ENCODE results near the gene DVL2. TPM values are rescaled to one million over a fixed set of nuclear protein-coding genes. Genes with fewer than 3 reads are reported as not detected.

Gene DVL2
- total RNA-seq, 1 experiment from 2014 or later, result 67.3 TPM

DNA sequence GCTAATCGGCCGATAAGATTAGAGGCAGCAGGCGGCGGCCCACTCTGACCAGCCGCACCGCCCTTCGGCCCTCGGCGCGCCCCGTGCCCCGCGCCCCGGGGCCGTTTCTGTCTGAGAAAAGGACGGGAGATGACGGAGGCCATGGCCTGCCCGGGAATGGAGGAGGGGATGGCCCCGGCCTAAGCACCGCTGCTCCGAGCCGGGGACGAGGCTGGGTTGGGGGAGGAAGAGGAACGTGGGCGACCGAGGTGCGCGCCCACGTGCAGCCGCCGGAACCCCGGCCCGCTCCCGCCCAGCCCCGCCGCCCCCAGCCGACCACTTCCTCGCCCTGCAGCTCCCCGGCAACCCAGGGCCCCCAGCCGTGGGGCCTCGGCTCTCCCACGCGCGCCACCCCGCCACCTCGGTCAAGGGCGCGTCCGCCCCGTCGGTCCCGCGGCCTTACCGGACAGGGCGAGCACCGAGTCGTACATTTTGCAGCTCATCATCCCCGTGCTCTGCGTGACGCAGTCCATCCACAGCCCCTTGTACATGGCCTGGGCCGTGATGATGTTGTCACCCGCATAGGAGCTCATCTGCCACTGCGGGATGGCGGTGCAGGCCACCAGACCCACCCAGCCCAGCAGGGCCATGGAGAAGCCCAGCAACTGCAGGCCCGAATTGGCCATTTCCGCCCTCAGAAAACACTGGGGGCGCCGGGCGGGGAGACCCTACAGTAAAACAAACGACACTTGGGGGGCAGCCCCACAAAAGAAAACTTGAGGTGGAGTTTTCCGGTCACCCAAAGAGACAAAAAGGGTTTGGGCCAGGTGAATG, 27.3 kb upstream of the DVL2 start:
- Mint-ChIP-seq H3K36me3 (peaks cover 9% of the 10 kb centered on the region), H3K9me3 (no peaks in the 10 kb centered on the region), H3K27ac (peak overlapping the region; percentile 99), H3K4me3 (peak overlapping the region; percentile 98), H3K4me1 (peaks cover 23% of the 10 kb centered on the region), H3K27me3 (ENCODE audit: low read depth) (no peaks in the 10 kb centered on the region)
- CTCF ChIA-PET, result interaction anchor here (1.1 to 1.4 kb wide), 2 partner anchors 13 to 19 kb away, joined by 3 to 4 read pairs; no protein-coding TSS in a partner anchor
- peak; percentile 27 for DNase-seq (ENCODE audit: low spot score)
- no peak for ATAC-seq
- POLR2A ChIA-PET, result interaction anchor here (1.0 kb wide), 2 partner anchors 10 to 19 kb away, joined by 5 to 6 read pairs; partner anchors contain the start of genes CTDNEP1 and GABARAP
- peak; percentile 66; the same call in 1 of the 2 replicates for TF ChIP-seq NFATC4 (CRISPR knock-in tag; IDR thresholded peaks at IDR 0.05)
- no peak for TF ChIP-seq MYBL2 (CRISPR knock-in tag; IDR thresholded peaks at IDR 0.05)
- TF ChIP-seq, protein P1, sequence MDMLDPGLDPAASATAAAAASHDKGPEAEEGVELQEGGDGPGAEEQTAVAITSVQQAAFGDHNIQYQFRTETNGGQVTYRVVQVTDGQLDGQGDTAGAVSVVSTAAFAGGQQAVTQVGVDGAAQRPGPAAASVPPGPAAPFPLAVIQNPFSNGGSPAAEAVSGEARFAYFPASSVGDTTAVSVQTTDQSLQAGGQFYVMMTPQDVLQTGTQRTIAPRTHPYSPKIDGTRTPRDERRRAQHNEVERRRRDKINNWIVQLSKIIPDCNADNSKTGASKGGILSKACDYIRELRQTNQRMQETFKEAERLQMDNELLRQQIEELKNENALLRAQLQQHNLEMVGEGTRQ (CRISPR knock-in tag; IDR thresholded peaks at IDR 0.05), result peak; percentile 5; the same call in 1 of the 2 replicates
- TF ChIP-seq, protein P2, sequence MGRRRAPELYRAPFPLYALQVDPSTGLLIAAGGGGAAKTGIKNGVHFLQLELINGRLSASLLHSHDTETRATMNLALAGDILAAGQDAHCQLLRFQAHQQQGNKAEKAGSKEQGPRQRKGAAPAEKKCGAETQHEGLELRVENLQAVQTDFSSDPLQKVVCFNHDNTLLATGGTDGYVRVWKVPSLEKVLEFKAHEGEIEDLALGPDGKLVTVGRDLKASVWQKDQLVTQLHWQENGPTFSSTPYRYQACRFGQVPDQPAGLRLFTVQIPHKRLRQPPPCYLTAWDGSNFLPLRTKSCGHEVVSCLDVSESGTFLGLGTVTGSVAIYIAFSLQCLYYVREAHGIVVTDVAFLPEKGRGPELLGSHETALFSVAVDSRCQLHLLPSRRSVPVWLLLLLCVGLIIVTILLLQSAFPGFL (CRISPR knock-in tag; IDR thresholded peaks at IDR 0.05; ENCODE audit: borderline replicate concordance), result no peak
- TF ChIP-seq IRF2 (CRISPR knock-in tag; IDR thresholded peaks at IDR 0.05; ENCODE audit: borderline replicate concordance, low read depth), result 0 out of 2 replicates have a peak, but pooled peaks have one; percentile 52
- TF ChIP-seq GRHL2 (CRISPR knock-in tag; IDR thresholded peaks at IDR 0.05; ENCODE audit: insufficient replicate concordance, severe bottlenecking), result no peak
- TF ChIP-seq, protein P3, sequence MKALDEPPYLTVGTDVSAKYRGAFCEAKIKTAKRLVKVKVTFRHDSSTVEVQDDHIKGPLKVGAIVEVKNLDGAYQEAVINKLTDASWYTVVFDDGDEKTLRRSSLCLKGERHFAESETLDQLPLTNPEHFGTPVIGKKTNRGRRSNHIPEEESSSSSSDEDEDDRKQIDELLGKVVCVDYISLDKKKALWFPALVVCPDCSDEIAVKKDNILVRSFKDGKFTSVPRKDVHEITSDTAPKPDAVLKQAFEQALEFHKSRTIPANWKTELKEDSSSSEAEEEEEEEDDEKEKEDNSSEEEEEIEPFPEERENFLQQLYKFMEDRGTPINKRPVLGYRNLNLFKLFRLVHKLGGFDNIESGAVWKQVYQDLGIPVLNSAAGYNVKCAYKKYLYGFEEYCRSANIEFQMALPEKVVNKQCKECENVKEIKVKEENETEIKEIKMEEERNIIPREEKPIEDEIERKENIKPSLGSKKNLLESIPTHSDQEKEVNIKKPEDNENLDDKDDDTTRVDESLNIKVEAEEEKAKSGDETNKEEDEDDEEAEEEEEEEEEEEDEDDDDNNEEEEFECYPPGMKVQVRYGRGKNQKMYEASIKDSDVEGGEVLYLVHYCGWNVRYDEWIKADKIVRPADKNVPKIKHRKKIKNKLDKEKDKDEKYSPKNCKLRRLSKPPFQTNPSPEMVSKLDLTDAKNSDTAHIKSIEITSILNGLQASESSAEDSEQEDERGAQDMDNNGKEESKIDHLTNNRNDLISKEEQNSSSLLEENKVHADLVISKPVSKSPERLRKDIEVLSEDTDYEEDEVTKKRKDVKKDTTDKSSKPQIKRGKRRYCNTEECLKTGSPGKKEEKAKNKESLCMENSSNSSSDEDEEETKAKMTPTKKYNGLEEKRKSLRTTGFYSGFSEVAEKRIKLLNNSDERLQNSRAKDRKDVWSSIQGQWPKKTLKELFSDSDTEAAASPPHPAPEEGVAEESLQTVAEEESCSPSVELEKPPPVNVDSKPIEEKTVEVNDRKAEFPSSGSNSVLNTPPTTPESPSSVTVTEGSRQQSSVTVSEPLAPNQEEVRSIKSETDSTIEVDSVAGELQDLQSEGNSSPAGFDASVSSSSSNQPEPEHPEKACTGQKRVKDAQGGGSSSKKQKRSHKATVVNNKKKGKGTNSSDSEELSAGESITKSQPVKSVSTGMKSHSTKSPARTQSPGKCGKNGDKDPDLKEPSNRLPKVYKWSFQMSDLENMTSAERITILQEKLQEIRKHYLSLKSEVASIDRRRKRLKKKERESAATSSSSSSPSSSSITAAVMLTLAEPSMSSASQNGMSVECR (CRISPR knock-in tag; IDR thresholded peaks at IDR 0.05; ENCODE audit: borderline replicate concordance), result peak; percentile 79
- TF ChIP-seq ZNF671 (CRISPR knock-in tag; IDR thresholded peaks at IDR 0.05), result 0 out of 2 replicates have a peak, but pooled peaks have one; percentile 42
- TF ChIP-seq, protein P4, sequence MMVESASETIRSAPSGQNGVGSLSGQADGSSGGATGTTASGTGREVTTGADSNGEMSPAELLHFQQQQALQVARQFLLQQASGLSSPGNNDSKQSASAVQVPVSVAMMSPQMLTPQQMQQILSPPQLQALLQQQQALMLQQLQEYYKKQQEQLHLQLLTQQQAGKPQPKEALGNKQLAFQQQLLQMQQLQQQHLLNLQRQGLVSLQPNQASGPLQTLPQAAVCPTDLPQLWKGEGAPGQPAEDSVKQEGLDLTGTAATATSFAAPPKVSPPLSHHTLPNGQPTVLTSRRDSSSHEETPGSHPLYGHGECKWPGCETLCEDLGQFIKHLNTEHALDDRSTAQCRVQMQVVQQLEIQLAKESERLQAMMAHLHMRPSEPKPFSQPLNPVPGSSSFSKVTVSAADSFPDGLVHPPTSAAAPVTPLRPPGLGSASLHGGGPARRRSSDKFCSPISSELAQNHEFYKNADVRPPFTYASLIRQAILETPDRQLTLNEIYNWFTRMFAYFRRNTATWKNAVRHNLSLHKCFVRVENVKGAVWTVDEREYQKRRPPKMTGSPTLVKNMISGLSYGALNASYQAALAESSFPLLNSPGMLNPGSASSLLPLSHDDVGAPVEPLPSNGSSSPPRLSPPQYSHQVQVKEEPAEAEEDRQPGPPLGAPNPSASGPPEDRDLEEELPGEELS (CRISPR knock-in tag; IDR thresholded peaks at IDR 0.05), result peak; percentile 53; the same call in 1 of the 2 replicates
- TF ChIP-seq, protein P5, sequence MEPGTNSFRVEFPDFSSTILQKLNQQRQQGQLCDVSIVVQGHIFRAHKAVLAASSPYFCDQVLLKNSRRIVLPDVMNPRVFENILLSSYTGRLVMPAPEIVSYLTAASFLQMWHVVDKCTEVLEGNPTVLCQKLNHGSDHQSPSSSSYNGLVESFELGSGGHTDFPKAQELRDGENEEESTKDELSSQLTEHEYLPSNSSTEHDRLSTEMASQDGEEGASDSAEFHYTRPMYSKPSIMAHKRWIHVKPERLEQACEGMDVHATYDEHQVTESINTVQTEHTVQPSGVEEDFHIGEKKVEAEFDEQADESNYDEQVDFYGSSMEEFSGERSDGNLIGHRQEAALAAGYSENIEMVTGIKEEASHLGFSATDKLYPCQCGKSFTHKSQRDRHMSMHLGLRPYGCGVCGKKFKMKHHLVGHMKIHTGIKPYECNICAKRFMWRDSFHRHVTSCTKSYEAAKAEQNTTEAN (CRISPR knock-in tag; IDR thresholded peaks at IDR 0.05), result no peak
- no peak for TF ChIP-seq OVOL2 (CRISPR knock-in tag; IDR thresholded peaks at IDR 0.05; ENCODE audit: borderline replicate concordance)
- TF ChIP-seq, protein P6, sequence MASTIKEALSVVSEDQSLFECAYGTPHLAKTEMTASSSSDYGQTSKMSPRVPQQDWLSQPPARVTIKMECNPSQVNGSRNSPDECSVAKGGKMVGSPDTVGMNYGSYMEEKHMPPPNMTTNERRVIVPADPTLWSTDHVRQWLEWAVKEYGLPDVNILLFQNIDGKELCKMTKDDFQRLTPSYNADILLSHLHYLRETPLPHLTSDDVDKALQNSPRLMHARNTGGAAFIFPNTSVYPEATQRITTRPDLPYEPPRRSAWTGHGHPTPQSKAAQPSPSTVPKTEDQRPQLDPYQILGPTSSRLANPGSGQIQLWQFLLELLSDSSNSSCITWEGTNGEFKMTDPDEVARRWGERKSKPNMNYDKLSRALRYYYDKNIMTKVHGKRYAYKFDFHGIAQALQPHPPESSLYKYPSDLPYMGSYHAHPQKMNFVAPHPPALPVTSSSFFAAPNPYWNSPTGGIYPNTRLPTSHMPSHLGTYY (CRISPR knock-in tag; IDR thresholded peaks at IDR 0.05), result no peak
- TF ChIP-seq JUN (CRISPR knock-in tag; IDR thresholded peaks at IDR 0.05), result 0 out of 2 replicates have a peak, but pooled peaks have one; percentile 7
- TF ChIP-seq, protein P7, sequence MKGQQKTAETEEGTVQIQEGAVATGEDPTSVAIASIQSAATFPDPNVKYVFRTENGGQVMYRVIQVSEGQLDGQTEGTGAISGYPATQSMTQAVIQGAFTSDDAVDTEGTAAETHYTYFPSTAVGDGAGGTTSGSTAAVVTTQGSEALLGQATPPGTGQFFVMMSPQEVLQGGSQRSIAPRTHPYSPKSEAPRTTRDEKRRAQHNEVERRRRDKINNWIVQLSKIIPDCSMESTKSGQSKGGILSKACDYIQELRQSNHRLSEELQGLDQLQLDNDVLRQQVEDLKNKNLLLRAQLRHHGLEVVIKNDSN (CRISPR knock-in tag; IDR thresholded peaks at IDR 0.05), result 0 out of 2 replicates have a peak, but pooled peaks have one; percentile 7
- TF ChIP-seq, protein P8, sequence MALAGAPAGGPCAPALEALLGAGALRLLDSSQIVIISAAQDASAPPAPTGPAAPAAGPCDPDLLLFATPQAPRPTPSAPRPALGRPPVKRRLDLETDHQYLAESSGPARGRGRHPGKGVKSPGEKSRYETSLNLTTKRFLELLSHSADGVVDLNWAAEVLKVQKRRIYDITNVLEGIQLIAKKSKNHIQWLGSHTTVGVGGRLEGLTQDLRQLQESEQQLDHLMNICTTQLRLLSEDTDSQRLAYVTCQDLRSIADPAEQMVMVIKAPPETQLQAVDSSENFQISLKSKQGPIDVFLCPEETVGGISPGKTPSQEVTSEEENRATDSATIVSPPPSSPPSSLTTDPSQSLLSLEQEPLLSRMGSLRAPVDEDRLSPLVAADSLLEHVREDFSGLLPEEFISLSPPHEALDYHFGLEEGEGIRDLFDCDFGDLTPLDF (CRISPR knock-in tag; IDR thresholded peaks at IDR 0.05), result 0 out of 2 replicates have a peak, but pooled peaks have one; percentile 6
- TF ChIP-seq, protein P9, sequence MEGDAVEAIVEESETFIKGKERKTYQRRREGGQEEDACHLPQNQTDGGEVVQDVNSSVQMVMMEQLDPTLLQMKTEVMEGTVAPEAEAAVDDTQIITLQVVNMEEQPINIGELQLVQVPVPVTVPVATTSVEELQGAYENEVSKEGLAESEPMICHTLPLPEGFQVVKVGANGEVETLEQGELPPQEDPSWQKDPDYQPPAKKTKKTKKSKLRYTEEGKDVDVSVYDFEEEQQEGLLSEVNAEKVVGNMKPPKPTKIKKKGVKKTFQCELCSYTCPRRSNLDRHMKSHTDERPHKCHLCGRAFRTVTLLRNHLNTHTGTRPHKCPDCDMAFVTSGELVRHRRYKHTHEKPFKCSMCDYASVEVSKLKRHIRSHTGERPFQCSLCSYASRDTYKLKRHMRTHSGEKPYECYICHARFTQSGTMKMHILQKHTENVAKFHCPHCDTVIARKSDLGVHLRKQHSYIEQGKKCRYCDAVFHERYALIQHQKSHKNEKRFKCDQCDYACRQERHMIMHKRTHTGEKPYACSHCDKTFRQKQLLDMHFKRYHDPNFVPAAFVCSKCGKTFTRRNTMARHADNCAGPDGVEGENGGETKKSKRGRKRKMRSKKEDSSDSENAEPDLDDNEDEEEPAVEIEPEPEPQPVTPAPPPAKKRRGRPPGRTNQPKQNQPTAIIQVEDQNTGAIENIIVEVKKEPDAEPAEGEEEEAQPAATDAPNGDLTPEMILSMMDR (IDR thresholded peaks at IDR 0.05), result no peak
